Ishikawa (cell line): Measurements from ENCODE around the gene TOMM20.

Experiments used
- RAD21 ChIP-seq: IDR thresholded peaks from 2 replicates; pipeline ENCODE4 v1.6.1; 2012; ENCODE audit warnings: low read depth
- YY1 ChIP-seq: IDR thresholded peaks from 2 replicates; pipeline ENCODE4 v1.6.1; 2012; ENCODE audit warnings: low read depth

GRCh38 chr1:235122348-235122747 is 6.3 kb downstream of the TOMM20 start:
- TF ChIP-seq RAD21: no peak
- no peak for TF ChIP-seq YY1
